ENCODE results near the gene TSPEAR.

The TSPEAR gene

DNA sequence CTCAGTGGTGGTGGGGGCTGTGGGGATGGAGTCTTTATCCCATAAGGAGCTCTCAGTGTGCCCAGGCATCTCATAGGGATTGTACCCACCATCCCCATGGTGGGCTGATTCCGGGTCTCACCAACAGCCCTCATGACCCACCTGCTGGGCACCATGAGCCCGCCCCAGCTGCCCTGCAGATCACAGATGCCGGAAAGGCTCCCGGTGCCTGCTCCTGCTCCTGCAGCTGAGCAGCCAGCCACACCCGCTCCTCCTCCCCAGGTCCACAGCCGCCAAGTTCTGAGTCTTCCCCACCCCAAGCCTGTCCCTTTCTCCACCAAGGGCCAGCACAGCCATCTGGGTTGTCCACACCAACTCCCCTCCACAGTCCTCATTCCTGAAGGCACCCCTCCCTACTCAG lies 15.5 kb upstream of the TSPEAR start:
- Histone ChIP-seq H3K4me3 (no peak overlapping the region), H3K4me1 (peaks cover 0 to 8% (median 6%) of the 10 kb centered on the region in 4 donors), H3K36me3 (no peaks in the 10 kb centered on the region), H3K27ac (no peak overlapping the region), H3K27me3 (peaks cover 0 to 71% of the 10 kb centered on the region in 2 donors), H3K9me3 (no peaks in the 10 kb centered on the region)
- intact Hi-C loops (cut with DNase I; ENCODE audit: low total_unique reads): no loop called here
- TF ChIP-seq, protein P1, sequence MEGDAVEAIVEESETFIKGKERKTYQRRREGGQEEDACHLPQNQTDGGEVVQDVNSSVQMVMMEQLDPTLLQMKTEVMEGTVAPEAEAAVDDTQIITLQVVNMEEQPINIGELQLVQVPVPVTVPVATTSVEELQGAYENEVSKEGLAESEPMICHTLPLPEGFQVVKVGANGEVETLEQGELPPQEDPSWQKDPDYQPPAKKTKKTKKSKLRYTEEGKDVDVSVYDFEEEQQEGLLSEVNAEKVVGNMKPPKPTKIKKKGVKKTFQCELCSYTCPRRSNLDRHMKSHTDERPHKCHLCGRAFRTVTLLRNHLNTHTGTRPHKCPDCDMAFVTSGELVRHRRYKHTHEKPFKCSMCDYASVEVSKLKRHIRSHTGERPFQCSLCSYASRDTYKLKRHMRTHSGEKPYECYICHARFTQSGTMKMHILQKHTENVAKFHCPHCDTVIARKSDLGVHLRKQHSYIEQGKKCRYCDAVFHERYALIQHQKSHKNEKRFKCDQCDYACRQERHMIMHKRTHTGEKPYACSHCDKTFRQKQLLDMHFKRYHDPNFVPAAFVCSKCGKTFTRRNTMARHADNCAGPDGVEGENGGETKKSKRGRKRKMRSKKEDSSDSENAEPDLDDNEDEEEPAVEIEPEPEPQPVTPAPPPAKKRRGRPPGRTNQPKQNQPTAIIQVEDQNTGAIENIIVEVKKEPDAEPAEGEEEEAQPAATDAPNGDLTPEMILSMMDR (IDR thresholded peaks at IDR 0.05): no peak
- DNase-seq: no peak

DNA sequence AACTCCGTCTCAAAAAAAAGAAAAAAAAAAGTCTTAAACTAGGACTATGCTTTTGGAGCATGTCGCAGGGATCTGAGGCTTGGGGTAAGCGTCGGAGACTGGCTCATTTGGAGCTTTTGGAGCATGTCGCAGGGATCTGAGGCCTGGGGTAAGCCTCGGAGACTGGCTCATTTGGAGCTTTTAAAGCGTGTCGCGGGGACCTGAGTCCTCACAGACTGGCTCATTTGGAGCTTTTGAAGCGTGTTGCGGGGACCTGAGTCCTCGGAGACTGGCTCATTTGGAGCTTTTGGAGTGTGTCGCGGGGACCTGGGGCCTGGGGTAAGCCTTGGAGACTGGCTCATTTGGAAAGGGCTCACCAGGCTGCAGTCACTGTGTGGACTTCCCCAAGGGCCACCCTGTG lies 13.6 kb upstream of the TSPEAR start:
- Histone ChIP-seq H3K4me3 (no peak overlapping the region), H3K27me3 (peaks cover 0 to 79% of the 10 kb centered on the region in 2 donors), H3K4me1 (peaks cover 0 to 8% (median 6%) of the 10 kb centered on the region in 4 donors), H3K27ac (no peak overlapping the region), H3K36me3 (no peaks in the 10 kb centered on the region), H3K9me3 (no peaks in the 10 kb centered on the region)
- intact Hi-C loops (cut with DNase I; ENCODE audit: low total_unique reads): no loop called here
- TF ChIP-seq, protein P1 (IDR thresholded peaks at IDR 0.05): no peak
- no peak for DNase-seq

DNA sequence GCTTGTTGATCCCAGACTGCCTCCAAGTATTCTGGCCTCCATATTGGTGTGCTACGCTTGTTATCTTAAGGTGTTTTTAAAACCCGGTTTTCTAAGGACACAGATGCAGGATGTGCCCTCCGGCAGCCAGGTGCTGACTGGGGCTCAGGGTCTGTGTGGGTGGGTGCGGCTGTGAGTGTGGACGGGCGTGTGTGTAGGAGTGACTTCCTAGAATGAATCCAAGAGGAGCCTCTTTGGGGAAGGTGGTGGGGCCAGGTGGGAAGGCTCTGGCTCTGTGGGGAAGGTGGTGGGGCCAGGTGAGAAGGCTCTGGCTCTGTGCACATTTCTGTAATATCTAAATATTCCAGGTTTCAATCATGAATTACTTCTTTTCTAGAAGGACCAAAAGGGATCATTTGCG lies 12.8 kb upstream of the TSPEAR start:
- Histone ChIP-seq H3K27me3 (peaks cover 0 to 73% of the 10 kb centered on the region in 2 donors), H3K9me3 (no peaks in the 10 kb centered on the region), H3K4me1 (peaks cover 0 to 8% (median 6%) of the 10 kb centered on the region in 4 donors), H3K4me3 (no peak overlapping the region), H3K27ac (no peak overlapping the region), H3K36me3 (no peaks in the 10 kb centered on the region)
- no peak for DNase-seq
- TF ChIP-seq, protein P1 (IDR thresholded peaks at IDR 0.05): no peak
- intact Hi-C loops (cut with DNase I; ENCODE audit: low total_unique reads): no loop called here

DNA sequence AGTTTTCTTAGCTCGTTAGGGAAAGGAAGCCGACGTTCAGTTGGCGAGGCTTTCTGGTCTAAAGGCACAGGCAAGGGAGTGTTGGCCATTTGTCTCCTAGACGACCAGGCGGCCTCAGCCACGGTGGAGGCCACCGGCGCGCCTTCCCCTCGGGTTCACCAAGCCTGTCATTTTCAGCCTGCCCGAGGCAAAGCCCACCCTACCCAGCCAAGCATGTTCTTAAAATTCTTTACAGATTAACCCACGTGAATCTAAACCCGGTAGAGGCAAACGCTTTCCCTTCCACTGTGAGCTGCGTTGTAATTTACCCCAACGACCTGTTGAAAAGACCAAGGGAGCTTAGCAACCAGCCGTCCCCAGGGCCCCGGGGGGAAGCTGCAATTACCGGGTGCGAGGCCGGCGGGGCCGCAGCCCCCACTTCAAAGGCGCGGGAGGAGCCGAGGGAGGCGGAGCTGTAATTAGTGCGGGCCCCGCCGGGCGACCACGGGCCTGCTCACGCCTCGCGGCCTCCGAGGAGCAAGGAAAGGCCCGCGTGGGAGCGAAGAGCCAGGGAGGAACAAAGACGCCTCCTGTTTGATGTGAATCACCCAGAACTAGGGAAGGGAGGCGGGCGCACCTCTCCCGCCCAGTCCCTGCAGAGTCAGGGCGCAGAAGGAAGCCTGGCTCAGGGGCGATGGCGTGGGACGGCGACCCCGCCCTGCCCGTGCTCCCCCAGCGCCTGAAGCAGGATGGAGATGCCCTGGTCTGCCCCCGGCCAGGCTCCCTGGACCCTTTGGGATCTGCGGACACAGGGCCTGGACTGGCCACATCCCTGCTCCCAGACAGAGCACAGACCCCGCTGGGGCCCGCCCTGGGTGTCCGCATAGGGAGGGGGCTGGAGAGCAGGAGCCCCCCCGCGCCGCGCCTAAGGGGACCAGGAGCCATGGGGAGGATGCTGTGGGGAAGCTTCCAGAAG lies 12.1 kb upstream of the TSPEAR start:
- no peaks in the 10 kb centered on the region for H3K9me3 ChIP-seq
- H3K4me3 ChIP-seq: no peak overlapping the region
- no peaks in the 10 kb centered on the region for H3K36me3 ChIP-seq
- H3K27ac ChIP-seq: no peak overlapping the region
- intact Hi-C loops (cut with DNase I; ENCODE audit: low total_unique reads): no loop called here
- peaks cover 0 to 8% (median 6%) of the 10 kb centered on the region in 4 donors for H3K4me1 ChIP-seq
- TF ChIP-seq, protein P1 (IDR thresholded peaks at IDR 0.05): no peak
- peaks cover 0 to 78% of the 10 kb centered on the region in 2 donors for H3K27me3 ChIP-seq
- DNase-seq: no peak

DNA sequence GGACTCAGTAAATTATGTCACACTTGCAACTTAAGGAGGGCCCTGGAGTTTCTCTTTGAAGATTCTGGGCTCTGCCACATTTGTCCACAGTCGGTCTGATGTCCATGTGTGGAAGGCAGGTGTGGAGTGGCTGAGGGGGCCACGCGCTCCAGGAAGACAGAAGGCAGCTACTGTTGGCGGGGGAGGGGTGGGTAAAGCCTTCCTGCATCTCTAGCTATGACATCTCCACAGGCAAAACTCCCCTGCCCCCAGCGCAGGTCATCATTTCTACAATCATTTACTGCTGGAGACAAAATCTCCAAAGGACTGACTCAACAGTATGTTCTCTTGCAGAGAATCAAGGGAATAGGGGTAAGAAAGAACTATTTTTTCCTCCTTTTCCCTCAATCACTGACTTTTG lies 11.4 kb upstream of the TSPEAR start:
- intact Hi-C loops (cut with DNase I; ENCODE audit: low total_unique reads): no loop called here
- H3K27ac ChIP-seq: no peak overlapping the region
- no peaks in the 10 kb centered on the region for H3K9me3 ChIP-seq
- no peak overlapping the region for H3K4me3 ChIP-seq
- DNase-seq: no peak
- TF ChIP-seq, protein P1 (IDR thresholded peaks at IDR 0.05): no peak
- no peaks in the 10 kb centered on the region for H3K36me3 ChIP-seq
- peaks cover 0 to 74% of the 10 kb centered on the region in 2 donors for H3K27me3 ChIP-seq
- H3K4me1 ChIP-seq: peaks cover 0 to 8% (median 6%) of the 10 kb centered on the region in 4 donors

Data from tibial artery (tissue), 4 donors.